NOMO-1 (cell line): ENCODE measurements around the gene RSBN1L.
"Not testable (repeated sequence)": the region's sequence is repeated elsewhere in the genome, so short reads cannot be mapped to it uniquely, and the experiment has no call there.

ENCODE experiments used
- DNase-seq, 2 experiments: peaks; one replicate each; lab custom pipeline; 2025; ENCODE audit not compliant: unreplicated experiment in 2 of 2; lab: John Stamatoyannopoulos, UW

The RSBN1L gene

DNA sequence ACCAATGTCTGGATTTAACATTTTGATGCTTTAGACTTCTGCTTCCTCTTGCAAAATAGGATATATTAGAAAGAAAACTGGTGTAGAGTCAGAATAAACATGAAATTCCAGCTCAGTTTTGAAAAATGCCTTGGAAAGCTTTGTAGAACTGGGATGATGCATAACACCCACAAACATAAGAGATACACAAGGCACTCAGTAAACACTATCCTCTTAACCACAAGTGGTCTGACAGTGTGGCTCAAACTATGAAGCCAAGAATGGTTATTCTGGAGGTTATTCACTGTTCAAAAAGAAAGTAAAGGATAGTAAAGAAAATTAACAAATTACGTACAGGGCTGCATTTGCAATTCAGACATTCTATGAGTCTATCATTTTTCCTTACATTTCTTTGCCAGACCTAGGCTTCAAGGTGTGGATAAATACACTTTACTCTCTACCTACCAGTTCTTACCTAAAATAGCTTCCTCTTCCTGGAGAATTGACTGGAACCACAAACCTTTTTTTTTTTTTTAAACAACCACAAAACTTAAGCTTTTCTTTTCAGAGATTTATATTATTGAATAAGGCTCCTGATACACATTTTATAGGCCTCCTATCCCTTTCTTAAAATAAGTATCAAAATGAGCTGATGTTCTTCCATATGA is 9.0 kb upstream of the RSBN1L start:
- peak in 1 of 2 experiments; percentile 41 for DNase-seq

DNA sequence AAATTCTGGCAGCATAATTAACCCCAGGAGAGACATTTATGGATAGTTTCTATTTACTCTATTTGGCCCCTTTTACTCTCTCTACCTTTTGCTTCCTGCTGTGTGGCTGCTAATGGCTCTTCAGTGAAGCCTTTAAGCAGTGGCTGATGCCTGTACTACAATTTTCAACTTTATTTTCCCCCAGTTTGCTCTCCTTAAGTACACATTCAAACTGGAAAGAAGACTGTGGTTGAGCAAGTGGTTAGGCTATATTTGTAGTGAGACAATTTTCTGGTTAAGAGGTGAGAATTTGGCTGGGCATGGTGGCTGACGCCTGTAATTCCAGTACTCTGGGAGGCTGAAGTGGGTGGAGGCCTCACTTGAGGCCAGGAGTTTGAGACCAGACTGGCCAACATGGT is 8.5 kb upstream of the RSBN1L start:
- DNase-seq, result peak in 1 of 2 experiments; percentile 31

DNA sequence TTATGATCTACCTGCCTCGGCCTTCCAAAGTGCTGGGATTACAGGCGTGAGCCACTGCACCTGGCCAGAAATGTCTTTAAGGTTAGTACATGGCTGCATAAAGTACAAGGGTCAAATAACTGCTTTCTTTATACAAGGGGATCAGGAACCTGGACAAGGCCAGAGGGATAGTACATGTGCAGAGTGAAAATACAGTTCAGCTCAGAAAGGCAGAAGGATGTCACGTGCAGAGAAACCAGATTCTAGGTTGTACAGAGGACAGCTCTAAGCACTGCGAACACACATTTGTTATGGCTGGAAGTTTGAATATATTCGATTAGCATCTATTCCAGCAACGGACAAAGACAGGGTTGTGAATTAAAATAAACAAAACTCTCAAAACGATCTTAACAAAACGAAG is 6.0 kb upstream of the RSBN1L start:
- DNase-seq, result no peak

GRCh38 chr7:77691892-77692491 is 4.3 kb upstream of the RSBN1L start:
- no peak for DNase-seq

DNA sequence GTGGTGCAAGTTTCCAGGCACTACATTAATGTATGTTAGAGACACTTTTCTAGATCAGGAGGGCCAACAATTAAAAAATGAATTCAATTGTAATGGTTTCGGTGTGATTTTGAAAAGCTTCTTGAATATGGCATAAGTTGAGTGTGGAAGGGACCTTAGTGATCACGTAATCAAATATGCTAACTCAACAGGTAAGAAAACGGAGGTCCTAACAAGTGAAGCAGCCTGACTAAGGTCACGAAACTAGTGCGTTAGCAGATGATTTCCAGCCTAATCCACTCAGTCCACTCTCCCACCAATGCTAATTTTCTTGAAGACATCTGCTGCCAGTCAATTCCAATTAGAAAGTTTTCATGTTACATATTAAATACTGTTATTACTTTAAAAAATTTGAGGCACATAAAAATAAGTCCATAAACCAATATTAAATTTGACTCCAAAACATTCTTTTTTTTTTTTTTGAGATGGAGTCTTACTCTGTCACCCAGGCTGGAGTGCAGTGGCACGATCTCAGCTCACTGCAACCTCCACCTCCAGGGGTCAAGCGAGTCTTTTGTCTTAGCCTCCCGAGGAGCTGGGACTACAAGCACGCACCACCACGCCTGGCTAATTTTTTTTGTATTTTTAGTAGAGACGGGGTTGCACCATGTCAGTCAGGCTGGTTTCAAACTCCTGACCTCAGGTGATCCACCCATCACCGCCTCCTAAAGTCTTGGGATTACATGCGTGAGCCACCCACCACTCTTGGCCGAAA is 2.3 kb upstream of the RSBN1L start:
- DNase-seq, result no peak

GRCh38 chr7:77696643-77697534 is 630 bp downstream of the RSBN1L start:
- DNase-seq, result peak; percentile 75 to 83

DNA sequence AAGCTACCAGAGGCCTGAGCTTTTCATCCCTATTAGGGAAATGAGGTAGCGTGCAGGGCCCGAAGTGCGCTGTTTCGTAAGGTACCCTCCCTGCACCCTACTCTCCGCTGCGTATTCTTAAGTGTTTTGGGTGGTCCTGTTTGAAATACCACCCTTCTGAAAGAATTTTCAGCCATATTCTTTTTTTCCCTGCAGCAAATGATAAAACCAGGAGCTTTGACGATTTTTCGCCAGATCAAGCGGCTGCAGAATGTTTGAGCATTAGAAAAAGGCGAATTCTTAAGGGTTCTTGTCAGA is 1.2 kb downstream of the RSBN1L start:
- DNase-seq, result peak; percentile 87 to 90

- peak; percentile 54 to 94 for DNase-seq
These were observed 1.9 kb downstream of the RSBN1L start for GRCh38 chr7:77698042-77698625.

- DNase-seq, result no peak
These were observed 2.8 kb downstream of the RSBN1L start for GRCh38 chr7:77699056-77699455.

DNA sequence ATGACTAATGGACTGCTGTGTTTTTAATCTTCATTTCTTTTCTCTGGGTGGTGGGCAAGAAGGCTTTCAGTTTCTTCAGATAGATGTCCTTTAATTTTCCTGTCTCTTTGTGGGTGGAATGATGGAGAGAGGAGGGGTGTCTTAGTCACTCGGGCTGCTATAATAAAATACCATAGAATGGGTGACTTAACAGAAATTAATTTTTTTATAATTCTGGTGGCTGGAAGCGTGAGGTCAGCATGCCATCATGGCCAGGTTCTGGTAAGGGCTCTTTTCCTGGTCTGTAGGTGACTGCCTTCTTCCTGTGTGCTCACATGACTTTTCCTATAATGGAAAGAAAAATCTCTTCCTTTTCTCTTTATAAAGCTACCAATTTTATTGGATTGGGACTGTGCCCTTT is 6.3 kb downstream of the RSBN1L start:
- DNase-seq, result no peak

DNA sequence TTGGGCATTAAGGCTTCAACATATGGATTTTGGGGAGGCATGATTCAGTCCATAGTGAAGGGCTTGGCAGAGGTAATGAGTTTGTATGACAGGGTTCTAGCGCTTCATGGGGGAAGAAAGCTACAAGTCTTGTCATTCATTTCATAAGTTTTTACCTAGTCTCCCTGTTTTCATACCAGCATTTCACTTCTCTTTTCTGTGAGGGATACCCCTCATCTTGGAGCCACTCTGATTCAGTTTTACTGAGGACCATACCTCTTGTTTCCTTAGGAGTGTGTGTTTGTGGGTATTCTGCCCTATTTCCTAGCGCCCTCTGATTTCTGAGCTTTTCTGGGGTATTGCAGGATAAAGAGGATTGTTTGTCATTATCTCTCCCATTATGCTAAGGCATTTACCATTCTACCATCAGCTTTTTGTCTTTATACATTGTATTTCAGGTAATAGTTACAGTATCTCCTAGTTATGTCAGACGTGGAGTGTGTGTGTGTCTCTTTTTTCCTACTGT is 6.8 kb downstream of the RSBN1L start:
- peak in 1 of 2 experiments; percentile 17 for DNase-seq

DNA sequence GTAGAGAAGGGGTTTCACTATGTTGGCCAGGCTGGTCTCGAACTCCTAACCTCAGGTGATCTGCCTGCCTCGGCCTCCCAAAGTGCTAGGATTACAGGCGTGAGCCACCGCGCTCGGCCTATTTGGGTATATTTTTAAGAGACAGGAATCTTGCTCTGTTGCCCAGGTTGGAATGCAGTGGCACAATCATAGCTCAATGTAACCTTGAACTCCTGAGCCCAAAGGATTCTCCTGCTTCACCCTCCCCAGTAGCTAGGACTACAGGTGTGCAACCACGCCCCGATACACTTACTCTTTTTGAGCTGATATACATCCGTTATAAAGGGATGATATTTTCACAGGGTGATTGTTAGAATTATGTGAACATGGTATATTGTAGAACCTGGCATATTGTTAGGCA is 7.4 kb downstream of the RSBN1L start:
- DNase-seq, result not testable (repeated sequence)

DNA sequence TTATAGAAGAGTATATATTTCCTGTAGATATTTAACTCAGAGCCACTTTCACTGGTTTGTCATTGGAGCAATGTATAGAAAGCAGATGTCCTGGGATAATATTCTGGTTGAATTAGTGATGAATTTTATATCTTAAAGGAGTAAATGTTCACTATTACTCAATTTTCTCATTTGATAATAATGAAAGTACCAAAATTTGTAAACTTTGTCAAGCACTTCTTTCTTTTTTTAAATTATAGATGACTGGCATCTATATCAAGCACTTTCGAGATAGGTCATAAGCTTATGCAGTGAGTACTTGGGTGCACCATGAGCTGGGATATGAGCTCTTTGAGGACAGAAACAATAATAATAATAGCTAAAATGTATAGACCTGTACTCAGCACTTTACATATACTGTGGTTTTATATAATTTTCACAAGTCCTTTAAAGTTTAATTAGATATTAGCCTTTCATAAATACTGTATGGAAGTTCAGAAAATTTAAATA is 11.3 kb downstream of the RSBN1L start:
- no peak for DNase-seq

DNA sequence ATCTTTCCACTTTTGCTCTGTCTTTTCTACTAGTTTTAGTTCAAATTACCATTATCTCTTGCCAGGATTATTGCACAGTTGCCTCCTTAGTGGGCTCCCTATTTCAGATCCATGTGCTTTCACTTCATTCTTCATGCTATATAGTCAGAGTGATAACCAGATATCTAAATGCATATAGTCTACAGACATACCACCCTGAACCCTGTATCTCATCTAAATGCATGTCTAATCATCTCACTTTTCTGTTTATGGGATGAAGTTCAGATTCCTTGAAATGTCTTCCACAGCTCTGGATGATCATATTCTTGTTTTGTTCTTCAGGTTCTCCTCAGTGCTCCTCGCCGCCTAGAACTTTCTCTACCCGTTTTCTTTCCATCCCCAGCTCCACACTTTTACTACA is 13.8 kb downstream of the RSBN1L start:
- no peak for DNase-seq

DNA sequence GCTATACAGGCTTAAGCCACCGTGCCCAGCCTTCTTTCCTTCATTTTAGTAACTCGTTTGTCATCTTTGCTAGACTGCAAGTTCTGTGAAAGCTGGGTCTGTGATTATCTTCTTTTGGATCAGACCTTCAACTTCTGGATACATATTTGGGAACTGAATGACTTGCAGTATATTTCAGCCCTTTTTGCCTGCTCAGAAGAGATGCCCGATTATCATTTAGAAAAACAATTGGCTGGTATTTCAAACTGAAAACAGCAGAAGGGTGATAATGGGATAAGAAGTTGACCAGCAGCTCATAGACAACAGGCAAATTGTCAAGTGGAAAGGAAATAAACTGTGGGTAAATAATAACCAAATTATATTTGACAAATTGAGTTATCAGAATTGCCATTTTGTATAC is 14.6 kb downstream of the RSBN1L start:
- no peak for DNase-seq

- DNase-seq, result no peak
These were observed 17.9 kb downstream of the RSBN1L start for GRCh38 chr7:77714195-77714594.

GRCh38 chr7:77714931-77715330 is 18.7 kb downstream of the RSBN1L start:
- DNase-seq, result not testable (repeated sequence)

- no peak for DNase-seq
These were observed 20.5 kb downstream of the RSBN1L start for GRCh38 chr7:77716804-77717203.

GRCh38 chr7:77717566-77717965 is 21.3 kb downstream of the RSBN1L start:
- not testable (repeated sequence) for DNase-seq

DNA sequence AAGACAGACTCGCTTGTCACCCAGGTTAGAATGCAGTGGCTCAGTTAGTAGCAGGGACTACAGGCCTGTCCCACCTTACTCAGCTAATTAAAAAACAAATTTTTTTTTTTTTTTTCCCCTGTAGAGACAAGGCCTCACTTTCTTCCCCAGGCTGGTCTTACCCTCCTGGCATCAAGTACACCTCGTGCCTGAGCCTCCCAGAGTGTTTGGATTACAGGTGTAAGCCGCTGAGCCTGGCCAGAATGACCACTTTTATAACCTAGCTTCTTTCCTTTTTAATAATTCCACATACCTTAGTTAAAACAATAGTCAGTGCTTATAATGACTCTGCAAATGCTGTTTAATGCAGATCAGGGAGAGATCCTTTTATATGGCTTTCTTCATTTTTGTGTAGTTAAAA is 31.3 kb downstream of the RSBN1L start:
- DNase-seq, result no peak
